ENCODE results near the gene PADI1. TPM values are rescaled to one million over a fixed set of nuclear protein-coding genes. Genes with fewer than 3 reads are reported as not detected.
A peak's percentile ranks its signal among the peaks of the same experiment; 100 is the strongest.

The PADI1 gene
- total RNA-seq, 1 experiment from 2014 or later: 0.24 TPM

GRCh38 chr1:17215545-17215890 lies 10.6 kb downstream of the PADI1 start:
- no peak overlapping the region for H3K4me3 Mint-ChIP-seq
- Histone ChIP-seq H4K20me1 (ENCODE audit: control insufficient read depth, insufficient read depth, insufficient read length) (no peaks in the 10 kb centered on the region), H2BK12ac (ENCODE audit: insufficient read length, low read depth, low read length) (no peak overlapping the region), H3K27ac (ENCODE audit: insufficient read length, low read depth, low read length) (no peak overlapping the region), H3K27me3 (ENCODE audit: insufficient read depth, low read length) (no peaks in the 10 kb centered on the region), H3K4me1 (ENCODE audit: insufficient read depth, low read length) (no peaks in the 10 kb centered on the region; the same call in 1 of the 2 replicates), H2BK20ac (ENCODE audit: low read depth, low read length, poor library complexity, severe bottlenecking) (no peak overlapping the region), H3K9ac (ENCODE audit: extremely low read depth, insufficient read length, low read length) (no peak overlapping the region), H3K4me2 (ENCODE audit: insufficient read depth, insufficient read length, low read length) (no peak overlapping the region), H3K18ac (ENCODE audit: insufficient read length, low read depth, low read length) (no peak overlapping the region), H3K23ac (ENCODE audit: insufficient read length, low read depth, low read length) (no peak overlapping the region), H3K79me1 (ENCODE audit: insufficient read depth, low read depth, low read length, poor library complexity, severe bottlenecking) (no peaks in the 10 kb centered on the region), H3K79me2 (ENCODE audit: insufficient read depth, low read length) (no peaks in the 10 kb centered on the region), H3K9me3 (ENCODE audit: control insufficient read depth, low read depth, low read length) (no peaks in the 10 kb centered on the region), H3K23me2 (ENCODE audit: insufficient read length, low read depth, low read length, poor library complexity, severe bottlenecking) (no peaks in the 10 kb centered on the region), H2BK5ac (ENCODE audit: insufficient read length, low read length) (no peak overlapping the region), H2AK5ac (ENCODE audit: insufficient read length, low read length) (no peak overlapping the region), H3K4ac (ENCODE audit: low read depth, low read length) (no peak overlapping the region), H3T11ph (ENCODE audit: low read length) (no peak overlapping the region), H4K91ac (ENCODE audit: insufficient read length, low read depth, low read length) (no peak overlapping the region), H2BK120ac (ENCODE audit: low read depth, low read length, poor library complexity, severe bottlenecking) (no peak overlapping the region), H3K56ac (ENCODE audit: insufficient read length, low read depth, low read length) (no peak overlapping the region), H2BK15ac (ENCODE audit: low read depth, low read length) (no peak overlapping the region), H3K14ac (ENCODE audit: insufficient read depth, low read length) (no peak overlapping the region), H2AFZ (ENCODE audit: low read length) (no peak overlapping the region), H4K5ac (ENCODE audit: insufficient read length, low read depth, low read length) (no peak overlapping the region), H4K8ac (replicated peaks; ENCODE audit: insufficient read length, low read depth, low read length) (no peak overlapping the region)
- H3K27me3 Mint-ChIP-seq (ENCODE audit: low read depth): peaks cover 6% of the 10 kb centered on the region
- no peak for TF ChIP-seq CTCF (conservative IDR thresholded peaks at IDR 0.05)
- H3K9me3 Mint-ChIP-seq: no peaks in the 10 kb centered on the region
- peak overlapping the region in 1 of 3 experiments; percentile 61; a peak in 2 of 7 replicates for H3K27ac Mint-ChIP-seq
- no CpG with 5 or more reads among the region's 6 CpGs for WGBS (ENCODE audit: extremely low coverage, insufficient read length, low lambda C conversion rate)
- DNase-seq: no peak
- H3K4me1 Mint-ChIP-seq: peaks cover 32 to 41% of the 10 kb centered on the region in 2 experiments
- H3K36me3 Mint-ChIP-seq (ENCODE audit: insufficient read depth in 1 of 3, low read depth in 3 of 3): no peaks in the 10 kb centered on the region

Data from H9 (cell line).